Hepatocyte (in vitro differentiated cells): ENCODE results near the gene COPS4.

Source experiments
- EZH2 ChIP-seq: fragments of 200-600 bp; sonication (generic); IDR thresholded peaks from 2 replicates; pipeline ENCODE4 v1.6.1; 2016; ENCODE audit warnings: antibody characterized with exemption, mild to moderate bottlenecking, borderline replicate concordance
- EZH2phosphoT487 ChIP-seq: fragments of 200-600 bp; sonication (generic); IDR thresholded peaks from one replicate; pipeline ENCODE4 v1.6.1; 2018; ENCODE audit warnings: antibody characterized with exemption, mild to moderate bottlenecking, low read depth, moderate library complexity; ENCODE audit not compliant: unreplicated experiment, severe bottlenecking
- TF ChIP-seq, protein P1 (sequence below): fragments of 200-600 bp; sonication (generic); IDR thresholded peaks from 2 replicates; pipeline ENCODE4 v1.5.1; 2016; ENCODE audit warnings: antibody characterized with exemption, mild to moderate bottlenecking; ENCODE audit not compliant: poor library complexity

- TF ChIP-seq, protein P1, sequence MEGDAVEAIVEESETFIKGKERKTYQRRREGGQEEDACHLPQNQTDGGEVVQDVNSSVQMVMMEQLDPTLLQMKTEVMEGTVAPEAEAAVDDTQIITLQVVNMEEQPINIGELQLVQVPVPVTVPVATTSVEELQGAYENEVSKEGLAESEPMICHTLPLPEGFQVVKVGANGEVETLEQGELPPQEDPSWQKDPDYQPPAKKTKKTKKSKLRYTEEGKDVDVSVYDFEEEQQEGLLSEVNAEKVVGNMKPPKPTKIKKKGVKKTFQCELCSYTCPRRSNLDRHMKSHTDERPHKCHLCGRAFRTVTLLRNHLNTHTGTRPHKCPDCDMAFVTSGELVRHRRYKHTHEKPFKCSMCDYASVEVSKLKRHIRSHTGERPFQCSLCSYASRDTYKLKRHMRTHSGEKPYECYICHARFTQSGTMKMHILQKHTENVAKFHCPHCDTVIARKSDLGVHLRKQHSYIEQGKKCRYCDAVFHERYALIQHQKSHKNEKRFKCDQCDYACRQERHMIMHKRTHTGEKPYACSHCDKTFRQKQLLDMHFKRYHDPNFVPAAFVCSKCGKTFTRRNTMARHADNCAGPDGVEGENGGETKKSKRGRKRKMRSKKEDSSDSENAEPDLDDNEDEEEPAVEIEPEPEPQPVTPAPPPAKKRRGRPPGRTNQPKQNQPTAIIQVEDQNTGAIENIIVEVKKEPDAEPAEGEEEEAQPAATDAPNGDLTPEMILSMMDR = no peak
- no peak for TF ChIP-seq EZH2phosphoT487
- TF ChIP-seq EZH2 = no peak
Measured at GRCh38 chr4:82994834-82995233, 40.1 kb upstream of the COPS4 start.
